ENCODE measurements around the gene SHC2. TPM values are rescaled to one million over a fixed set of nuclear protein-coding genes. Genes with fewer than 3 reads are reported as not detected.

The SHC2 gene
- total RNA-seq, 1 experiment from 2014 or later, result 1.1 TPM

- ChIA-PET POLR2A (ENCODE audit: low non-redundant PET) (no interaction called here), CTCF (no interaction called here)
- no peak overlapping the region for H3K4me3 ChIP-seq (ENCODE audit: low read depth, low read length, poor library complexity, severe bottlenecking)
- no peaks in the 10 kb centered on the region for H3K9me3 ChIP-seq (ENCODE audit: low read depth, low read length, poor library complexity, severe bottlenecking)
- TF ChIP-seq CTCF (conservative IDR thresholded peaks at IDR 0.05; ENCODE audit: low read depth, low read length), result no peak
- H3K36me3 ChIP-seq (ENCODE audit: insufficient read depth, low read length, poor library complexity, severe bottlenecking), result no peaks in the 10 kb centered on the region
- intact Hi-C loops (cut with micrococcal nuclease; ENCODE audit: unreplicated experiment), result no loop called here
- no peaks in the 10 kb centered on the region for H3K27me3 ChIP-seq (replicated peaks; ENCODE audit: insufficient read depth, low read depth, low read length, poor library complexity)
- H3K27ac ChIP-seq (ENCODE audit: low read depth, low read length, poor library complexity, severe bottlenecking), result no peak overlapping the region
- peaks cover 9% of the 10 kb centered on the region for H3K4me1 ChIP-seq (ENCODE audit: insufficient read depth, low read length, poor library complexity, severe bottlenecking)
- no TSS peak for BruUV-seq (replicated peaks)
- no peak for DNase-seq (ENCODE audit: low spot score)
Measured at GRCh38 chr19:374183-374885, 86.5 kb downstream of the SHC2 start.

DNA sequence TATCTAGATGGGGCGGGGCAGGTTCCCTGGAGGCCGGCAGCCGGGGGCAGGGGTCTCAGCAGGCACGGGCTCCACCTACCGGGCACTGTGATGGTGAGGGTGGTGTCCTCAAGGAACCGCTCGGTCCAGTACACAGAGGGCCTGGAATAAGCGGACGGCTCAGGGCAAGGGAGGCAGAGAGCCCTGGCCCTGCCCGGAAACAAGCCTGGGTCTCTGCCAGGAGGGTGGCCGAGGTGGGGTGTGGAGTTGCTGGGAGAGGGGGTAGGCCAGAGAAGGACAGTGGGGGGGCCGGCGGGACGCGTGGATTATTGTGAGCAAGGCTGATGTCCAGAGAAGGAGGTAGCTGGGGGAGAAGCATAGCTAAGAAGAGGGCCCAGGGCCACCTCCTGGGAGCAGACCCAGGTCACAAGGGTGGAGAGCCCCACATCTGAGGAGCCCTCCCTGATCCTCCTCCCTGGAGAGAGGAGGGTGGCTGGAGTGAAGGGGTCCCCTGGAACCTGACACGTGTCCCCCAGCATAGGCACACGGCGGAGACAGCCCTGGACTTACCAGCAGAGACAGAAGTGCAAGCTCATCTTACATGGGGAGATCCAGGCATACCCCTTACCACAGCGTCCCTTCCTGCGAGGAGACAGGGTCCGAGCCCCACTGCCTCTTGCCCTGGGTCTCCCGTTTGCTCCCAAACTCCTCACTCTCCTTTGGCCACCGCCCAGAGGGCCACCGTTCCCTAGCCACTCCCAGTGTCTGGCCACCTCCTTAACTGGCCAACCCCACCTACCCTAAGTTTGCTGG is 87.2 kb downstream of the SHC2 start:
- no peak for DNase-seq (ENCODE audit: low spot score)
- CTCF ChIA-PET, result no interaction called here
- no peak overlapping the region for H3K4me3 ChIP-seq (ENCODE audit: low read depth, low read length, poor library complexity, severe bottlenecking)
- no peak overlapping the region for H3K27ac ChIP-seq (ENCODE audit: low read depth, low read length, poor library complexity, severe bottlenecking)
- TF ChIP-seq EZH2 (IDR thresholded peaks at IDR 0.05; ENCODE audit: borderline replicate concordance, low read depth, low read length, poor library complexity, severe bottlenecking) (no peak), CTCF (conservative IDR thresholded peaks at IDR 0.05; ENCODE audit: low read depth, low read length) (no peak)
- POLR2A ChIA-PET (ENCODE audit: low non-redundant PET), result no interaction called here
- intact Hi-C loops (cut with micrococcal nuclease; ENCODE audit: unreplicated experiment), result no loop called here
- BruUV-seq (replicated peaks), result no TSS peak
- H3K4me1 ChIP-seq (ENCODE audit: insufficient read depth, low read length, poor library complexity, severe bottlenecking), result peaks cover 9% of the 10 kb centered on the region
- H3K9me3 ChIP-seq (ENCODE audit: low read depth, low read length, poor library complexity, severe bottlenecking), result no peaks in the 10 kb centered on the region
- H3K27me3 ChIP-seq (replicated peaks; ENCODE audit: insufficient read depth, low read depth, low read length, poor library complexity), result no peaks in the 10 kb centered on the region
- H3K36me3 ChIP-seq (ENCODE audit: insufficient read depth, low read length, poor library complexity, severe bottlenecking), result no peaks in the 10 kb centered on the region

GRCh38 chr19:372306-372890 is 88.4 kb downstream of the SHC2 start:
- CTCF ChIA-PET, result interaction anchor here (1.0 kb wide), 1 partner anchor 108 kb away, joined by 4 read pairs; no protein-coding TSS in a partner anchor

More at GRCh38 chr19:372306-372890, 88.4 kb downstream of the SHC2 start:
- no peaks in the 10 kb centered on the region for H3K27me3 ChIP-seq (replicated peaks; ENCODE audit: insufficient read depth, low read depth, low read length, poor library complexity)
- intact Hi-C loops (cut with micrococcal nuclease; ENCODE audit: unreplicated experiment), result no loop called here
- H3K4me1 ChIP-seq (ENCODE audit: insufficient read depth, low read length, poor library complexity, severe bottlenecking), result peaks cover 9% of the 10 kb centered on the region
- no TSS peak for BruUV-seq (replicated peaks)
- DNase-seq (ENCODE audit: low spot score), result no peak
- H3K27ac ChIP-seq (ENCODE audit: low read depth, low read length, poor library complexity, severe bottlenecking), result no peak overlapping the region
- TF ChIP-seq CTCF (conservative IDR thresholded peaks at IDR 0.05; ENCODE audit: low read depth, low read length) (no peak), EZH2 (IDR thresholded peaks at IDR 0.05; ENCODE audit: borderline replicate concordance, low read depth, low read length, poor library complexity, severe bottlenecking) (no peak)
- no peak overlapping the region for H3K4me3 ChIP-seq (ENCODE audit: low read depth, low read length, poor library complexity, severe bottlenecking)
- no peaks in the 10 kb centered on the region for H3K36me3 ChIP-seq (ENCODE audit: insufficient read depth, low read length, poor library complexity, severe bottlenecking)
- POLR2A ChIA-PET (ENCODE audit: low non-redundant PET), result no interaction called here
- H3K9me3 ChIP-seq (ENCODE audit: low read depth, low read length, poor library complexity, severe bottlenecking), result no peaks in the 10 kb centered on the region
